ENCODE data around the gene IGSF10. TPM values are rescaled to one million over a fixed set of nuclear protein-coding genes. Genes with fewer than 3 reads are reported as not detected.

Gene IGSF10
- total and polyA plus RNA-seq, 10 of the 15 experiments (the other 5 are each of a cell fraction or from before 2014, with no cell fraction given), result under 0.01 to 0.18 (median 0.03) TPM; not detected in 2

DNA sequence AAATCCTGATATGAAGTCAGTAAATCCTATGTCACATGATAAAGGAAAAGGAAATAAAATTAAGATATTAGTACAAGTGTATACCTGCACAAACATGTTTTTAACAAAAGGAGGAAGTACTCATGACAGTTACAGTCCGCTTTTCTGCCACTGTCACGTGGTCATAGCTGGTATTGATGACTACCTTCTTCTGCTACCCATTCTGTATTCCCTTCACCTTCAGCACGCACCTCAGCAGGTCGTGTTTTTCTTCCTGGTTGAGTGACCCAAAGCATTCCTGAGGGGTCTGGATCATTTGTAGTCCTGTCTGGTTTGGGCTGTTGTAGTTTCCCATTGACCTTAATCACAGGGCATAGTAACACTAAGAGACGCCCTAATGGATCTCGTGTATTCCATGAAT, 41.1 kb downstream of the IGSF10 start:
- Histone ChIP-seq H3K9me3 (replicated peaks; ENCODE audit: control insufficient read depth, insufficient read depth, low read length) (no peaks in the 10 kb centered on the region), H4K20me1 (ENCODE audit: control insufficient read depth, insufficient read depth) (no peaks in the 10 kb centered on the region), H3K4me3 (no peak overlapping the region), H2AFZ (ENCODE audit: control insufficient read depth, low read depth, low read length) (no peak overlapping the region), H3K4me1 (ENCODE audit: control insufficient read depth, insufficient read depth, low read length) (no peaks in the 10 kb centered on the region; the same call in 1 of the 2 replicates), H3K27me3 (replicated peaks in 1 of 2; ENCODE audit: control insufficient read depth in 2 of 2, insufficient read depth in 2 of 2, low read length in 1 of 2) (no peaks in the 10 kb centered on the region), H3K9ac (ENCODE audit: control insufficient read depth, insufficient read depth, low read length) (no peak overlapping the region), H3K4me2 (ENCODE audit: control insufficient read depth, insufficient read depth) (no peak overlapping the region), H3K79me2 (ENCODE audit: control insufficient read depth, insufficient read depth, low read length) (no peaks in the 10 kb centered on the region), H3K27ac (ENCODE audit: control insufficient read depth, insufficient read depth) (no peak overlapping the region), H3K36me3 (ENCODE audit: control insufficient read depth in 2 of 2, insufficient read depth in 2 of 2, low read length in 1 of 2) (no peaks in the 10 kb centered on the region)
- ATAC-seq (no peak), DNase-seq (ENCODE audit: low read depth, low spot score) (no peak), FAIRE-seq (no peak)
- POLR2A ChIA-PET, result no interaction called here
- in situ Hi-C loops (cut with MboI), result no loop called here
- SMC1A ChIA-PET (ENCODE audit: uncharacterized antibody, unreplicated experiment), result no interaction called here
- 50% methylated on average over 6 of the region's 6 CpGs for WGBS (ENCODE audit: insufficient coverage, insufficient replicate concordance, low lambda C conversion rate, missing lambda C conversion rate)
- RAD21 ChIA-PET (ENCODE audit: unreplicated experiment), result no interaction called here
- TF ChIP-seq BRCA1 (IDR thresholded peaks at IDR 0.05; ENCODE audit: low read depth, low read length), result no peak
- TF ChIP-seq, protein P1, sequence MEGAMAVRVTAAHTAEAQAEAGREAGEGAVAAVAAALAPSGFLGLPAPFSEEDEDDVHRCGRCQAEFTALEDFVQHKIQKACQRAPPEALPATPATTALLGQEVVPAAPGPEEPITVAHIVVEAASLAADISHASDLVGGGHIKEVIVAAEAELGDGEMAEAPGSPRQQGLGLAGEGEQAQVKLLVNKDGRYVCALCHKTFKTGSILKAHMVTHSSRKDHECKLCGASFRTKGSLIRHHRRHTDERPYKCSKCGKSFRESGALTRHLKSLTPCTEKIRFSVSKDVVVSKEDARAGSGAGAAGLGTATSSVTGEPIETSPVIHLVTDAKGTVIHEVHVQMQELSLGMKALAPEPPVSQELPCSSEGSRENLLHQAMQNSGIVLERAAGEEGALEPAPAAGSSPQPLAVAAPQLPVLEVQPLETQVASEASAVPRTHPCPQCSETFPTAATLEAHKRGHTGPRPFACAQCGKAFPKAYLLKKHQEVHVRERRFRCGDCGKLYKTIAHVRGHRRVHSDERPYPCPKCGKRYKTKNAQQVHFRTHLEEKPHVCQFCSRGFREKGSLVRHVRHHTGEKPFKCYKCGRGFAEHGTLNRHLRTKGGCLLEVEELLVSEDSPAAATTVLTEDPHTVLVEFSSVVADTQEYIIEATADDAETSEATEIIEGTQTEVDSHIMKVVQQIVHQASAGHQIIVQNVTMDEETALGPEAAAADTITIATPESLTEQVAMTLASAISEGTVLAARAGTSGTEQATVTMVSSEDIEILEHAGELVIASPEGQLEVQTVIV (IDR thresholded peaks at IDR 0.05; ENCODE audit: borderline replicate concordance, partially characterized antibody), result no peak
- TF ChIP-seq, protein P2, sequence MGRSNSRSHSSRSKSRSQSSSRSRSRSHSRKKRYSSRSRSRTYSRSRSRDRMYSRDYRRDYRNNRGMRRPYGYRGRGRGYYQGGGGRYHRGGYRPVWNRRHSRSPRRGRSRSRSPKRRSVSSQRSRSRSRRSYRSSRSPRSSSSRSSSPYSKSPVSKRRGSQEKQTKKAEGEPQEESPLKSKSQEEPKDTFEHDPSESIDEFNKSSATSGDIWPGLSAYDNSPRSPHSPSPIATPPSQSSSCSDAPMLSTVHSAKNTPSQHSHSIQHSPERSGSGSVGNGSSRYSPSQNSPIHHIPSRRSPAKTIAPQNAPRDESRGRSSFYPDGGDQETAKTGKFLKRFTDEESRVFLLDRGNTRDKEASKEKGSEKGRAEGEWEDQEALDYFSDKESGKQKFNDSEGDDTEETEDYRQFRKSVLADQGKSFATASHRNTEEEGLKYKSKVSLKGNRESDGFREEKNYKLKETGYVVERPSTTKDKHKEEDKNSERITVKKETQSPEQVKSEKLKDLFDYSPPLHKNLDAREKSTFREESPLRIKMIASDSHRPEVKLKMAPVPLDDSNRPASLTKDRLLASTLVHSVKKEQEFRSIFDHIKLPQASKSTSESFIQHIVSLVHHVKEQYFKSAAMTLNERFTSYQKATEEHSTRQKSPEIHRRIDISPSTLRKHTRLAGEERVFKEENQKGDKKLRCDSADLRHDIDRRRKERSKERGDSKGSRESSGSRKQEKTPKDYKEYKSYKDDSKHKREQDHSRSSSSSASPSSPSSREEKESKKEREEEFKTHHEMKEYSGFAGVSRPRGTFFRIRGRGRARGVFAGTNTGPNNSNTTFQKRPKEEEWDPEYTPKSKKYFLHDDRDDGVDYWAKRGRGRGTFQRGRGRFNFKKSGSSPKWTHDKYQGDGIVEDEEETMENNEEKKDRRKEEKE (IDR thresholded peaks at IDR 0.05), result no peak
- no peak for TF ChIP-seq SPI1 (IDR thresholded peaks at IDR 0.05; ENCODE audit: borderline replicate concordance, insufficient read depth, low read depth, low read length)
- no peak for TF ChIP-seq NFYA (IDR thresholded peaks at IDR 0.05; ENCODE audit: borderline replicate concordance, low read depth, low read length)
- TF ChIP-seq, protein P3, sequence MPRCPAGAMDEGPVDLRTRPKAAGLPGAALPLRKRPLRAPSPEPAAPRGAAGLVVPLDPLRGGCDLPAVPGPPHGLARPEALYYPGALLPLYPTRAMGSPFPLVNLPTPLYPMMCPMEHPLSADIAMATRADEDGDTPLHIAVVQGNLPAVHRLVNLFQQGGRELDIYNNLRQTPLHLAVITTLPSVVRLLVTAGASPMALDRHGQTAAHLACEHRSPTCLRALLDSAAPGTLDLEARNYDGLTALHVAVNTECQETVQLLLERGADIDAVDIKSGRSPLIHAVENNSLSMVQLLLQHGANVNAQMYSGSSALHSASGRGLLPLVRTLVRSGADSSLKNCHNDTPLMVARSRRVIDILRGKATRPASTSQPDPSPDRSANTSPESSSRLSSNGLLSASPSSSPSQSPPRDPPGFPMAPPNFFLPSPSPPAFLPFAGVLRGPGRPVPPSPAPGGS (IDR thresholded peaks at IDR 0.05; ENCODE audit: borderline replicate concordance, insufficient read depth, low read depth, low read length, poor library complexity, severe bottlenecking), result no peak
- no peak for TF ChIP-seq STAT1 (conservative IDR thresholded peaks at IDR 0.05)
- CTCF ChIA-PET, result no interaction called here
- intact Hi-C loops (cut with micrococcal nuclease; ENCODE audit: unreplicated experiment), result no loop called here
- no TSS peak for BruUV-seq (replicated peaks)
